Measurements from ENCODE around the gene LMF1.

GRCh38 chr16:965036-965395, 5.8 kb downstream of the LMF1 start:
- no peak for TF ChIP-seq POLR2A (IDR thresholded peaks at IDR 0.05; ENCODE audit: low read length)
- TF ChIP-seq GATA1 (IDR thresholded peaks at IDR 0.05; ENCODE audit: low read depth, low read length), result no peak
